Measurements from ENCODE around the gene LMLN. TPM values are rescaled to one million over a fixed set of nuclear protein-coding genes. Genes with fewer than 3 reads are reported as not detected.
"Not testable (repeated sequence)": the region's sequence is repeated elsewhere in the genome, so short reads cannot be mapped to it uniquely, and the experiment has no call there.

Gene LMLN
- total RNA-seq, 1 donor from 2014 or later = 13.5 TPM

GRCh38 chr3:198021320-198021719, 61.3 kb downstream of the LMLN start:
- no peak for FAIRE-seq
- DNase-seq (ENCODE audit: low spot score in 2 of 2) = no peak

GRCh38 chr3:198022604-198023003, 62.6 kb downstream of the LMLN start:
- DNase-seq (ENCODE audit: low spot score in 2 of 2) (no peak), FAIRE-seq (no peak)

DNA sequence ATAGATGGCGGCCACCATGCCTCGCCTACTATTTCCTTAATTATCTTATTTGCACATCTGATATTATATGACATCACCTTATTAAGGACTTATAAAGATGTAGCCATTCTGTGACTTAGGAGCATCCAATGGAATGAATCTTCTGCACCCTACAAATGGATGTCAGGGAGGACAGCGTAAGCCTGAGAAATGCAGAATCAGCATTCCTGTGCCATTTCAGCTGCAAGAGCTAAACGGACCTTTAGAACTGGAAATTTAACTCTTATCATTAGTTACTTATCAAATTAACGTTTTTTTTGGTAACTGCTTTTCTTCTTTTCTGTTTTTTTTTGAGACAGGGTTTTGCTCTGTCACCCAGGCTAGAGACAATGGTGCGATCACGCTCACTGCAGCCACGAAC, 65.6 kb downstream of the LMLN start:
- FAIRE-seq (no peak), DNase-seq (ENCODE audit: low spot score in 2 of 2) (no peak)

DNA sequence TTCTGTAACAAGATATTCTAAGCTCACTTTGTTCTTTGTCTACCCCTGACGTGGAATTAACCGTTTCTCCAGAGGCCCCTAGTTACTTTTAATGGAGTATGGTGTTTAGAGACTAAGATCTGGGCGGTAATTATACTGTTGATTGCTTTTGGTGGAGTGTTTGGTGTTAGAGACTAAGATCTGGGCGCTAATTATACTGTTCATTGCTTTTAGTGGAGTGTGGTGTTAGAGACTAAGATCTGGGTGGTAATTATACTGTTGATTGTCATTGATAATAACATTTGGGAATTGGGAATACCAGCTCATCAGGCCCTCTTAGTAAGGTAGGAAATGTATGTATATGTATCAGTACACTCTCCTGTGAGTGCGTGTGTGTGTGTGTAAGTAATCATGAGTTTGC, 66.6 kb downstream of the LMLN start:
- FAIRE-seq = no peak

DNA sequence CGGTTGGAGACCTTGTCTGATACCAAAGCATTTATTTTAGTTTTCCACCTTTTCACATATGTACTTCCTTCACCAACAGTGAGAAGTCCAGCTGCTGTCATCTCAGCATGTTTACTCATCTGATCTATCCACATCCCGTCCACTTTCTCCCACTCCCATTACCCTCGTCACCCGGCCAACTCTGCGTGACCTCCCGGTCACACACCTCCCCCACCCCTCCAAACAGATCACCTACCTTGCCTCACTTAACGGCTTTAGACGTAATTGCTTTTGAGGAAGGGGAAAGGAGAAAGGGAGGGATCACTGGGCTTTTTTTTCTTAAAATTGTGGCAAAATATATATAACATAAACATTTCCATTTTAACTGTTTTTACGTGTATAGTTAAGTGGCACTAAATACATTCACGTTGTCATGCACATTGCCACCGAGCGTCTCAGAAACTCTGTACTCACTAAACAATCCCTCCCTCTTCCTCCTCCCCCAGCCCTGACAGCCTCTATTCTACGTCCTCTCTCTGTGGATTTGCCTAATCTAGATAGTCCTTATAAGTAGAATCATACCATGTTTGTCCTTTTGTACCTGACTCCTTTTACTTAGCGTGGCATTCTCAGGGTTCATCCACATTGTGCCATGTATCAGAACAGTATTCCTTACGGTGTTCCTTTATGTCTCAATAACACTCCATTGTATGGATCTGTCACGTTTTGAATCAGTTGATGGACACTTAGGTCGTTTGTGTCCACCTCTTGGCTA, 67.2 kb downstream of the LMLN start:
- DNase-seq (ENCODE audit: low spot score in 2 of 2) (no peak), FAIRE-seq (no peak)

More for the DNA sequence above, 66.6 kb downstream of the LMLN start:
- no peak for DNase-seq (ENCODE audit: low spot score in 2 of 2)

- DNase-seq (ENCODE audit: low spot score in 2 of 2) = no peak
- FAIRE-seq = no peak
Measured at GRCh38 chr3:198027799-198028390, 67.9 kb downstream of the LMLN start.

DNA sequence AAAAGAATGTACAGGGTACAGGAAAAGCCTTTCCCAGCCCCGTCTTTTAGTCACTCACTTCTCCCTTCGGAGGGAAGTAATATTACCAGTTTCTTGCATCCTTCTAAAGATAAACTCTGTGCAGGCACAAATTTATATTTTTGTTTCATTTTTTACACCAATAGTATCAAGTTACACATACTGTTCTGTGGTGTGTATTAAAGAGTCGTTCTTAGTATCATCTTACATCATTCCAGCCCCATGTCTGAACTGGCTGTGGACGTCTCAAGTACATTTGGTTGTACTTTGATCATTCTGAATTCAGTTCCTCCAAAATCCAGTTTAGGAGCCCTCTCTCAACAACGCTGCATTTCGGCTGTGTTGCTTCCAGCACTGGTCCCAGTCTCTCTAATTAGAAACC, 68.7 kb downstream of the LMLN start:
- DNase-seq (ENCODE audit: low spot score in 2 of 2) (no peak), FAIRE-seq (no peak)

GRCh38 chr3:198030125-198030524, 70.1 kb downstream of the LMLN start:
- no peak for FAIRE-seq
- no peak for DNase-seq (ENCODE audit: low spot score in 2 of 2)

DNA sequence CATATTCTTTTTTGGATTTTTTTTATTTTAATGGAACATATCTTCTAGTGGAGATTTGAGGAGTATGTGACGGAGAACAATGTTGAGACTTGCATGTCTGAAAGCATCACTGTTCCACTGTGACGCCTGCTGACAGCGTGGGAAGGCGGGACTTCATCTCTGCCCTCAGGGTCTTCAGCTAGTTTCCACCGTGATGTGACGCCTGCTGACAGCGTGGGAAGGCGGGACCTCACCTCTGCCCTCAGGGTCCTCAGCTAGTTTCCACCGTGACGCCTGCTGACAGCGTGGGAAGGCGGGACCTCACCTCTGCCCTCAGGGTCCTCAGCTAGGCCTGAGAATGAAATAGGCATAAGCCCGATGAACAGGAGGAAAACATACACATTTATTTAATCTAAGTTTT, 70.7 kb downstream of the LMLN start:
- DNase-seq (ENCODE audit: low spot score in 2 of 2) = no peak
- no peak for FAIRE-seq

- no peak for DNase-seq (ENCODE audit: low spot score in 2 of 2)
- FAIRE-seq = no peak
Measured at GRCh38 chr3:198032039-198032936, 72.3 kb downstream of the LMLN start.

GRCh38 chr3:198043119-198043518, 83.1 kb downstream of the LMLN start:
- FAIRE-seq = no peak
- DNase-seq (ENCODE audit: low spot score in 2 of 2) = no peak

GRCh38 chr3:198046120-198046857, 86.3 kb downstream of the LMLN start:
- DNase-seq (ENCODE audit: low spot score in 2 of 2) (no peak), FAIRE-seq (no peak)

- DNase-seq (ENCODE audit: low spot score in 2 of 2) = no peak
- FAIRE-seq = no peak
Measured at GRCh38 chr3:198048445-198048844, 88.4 kb downstream of the LMLN start.

DNA sequence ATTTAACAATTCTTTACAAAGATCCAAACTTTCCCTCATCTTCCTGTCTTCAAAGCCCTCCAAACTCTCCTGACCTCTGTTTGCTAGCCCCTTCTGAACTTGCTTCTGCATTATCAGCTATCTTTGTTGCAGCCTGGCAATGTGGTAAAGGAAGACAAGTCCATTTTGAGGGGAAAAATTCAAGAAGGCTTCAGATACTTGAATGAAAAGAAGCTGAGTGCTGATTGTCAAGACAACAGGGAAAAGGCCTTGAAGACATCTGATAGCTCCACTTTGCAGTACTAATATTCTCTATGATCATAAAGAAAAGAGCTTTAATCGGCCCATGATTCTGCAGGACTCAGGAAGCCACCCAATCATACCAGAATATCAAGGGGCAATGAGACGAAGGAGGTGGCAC, 91.8 kb downstream of the LMLN start:
- FAIRE-seq = no peak
- no peak for DNase-seq (ENCODE audit: low spot score in 2 of 2)

DNA sequence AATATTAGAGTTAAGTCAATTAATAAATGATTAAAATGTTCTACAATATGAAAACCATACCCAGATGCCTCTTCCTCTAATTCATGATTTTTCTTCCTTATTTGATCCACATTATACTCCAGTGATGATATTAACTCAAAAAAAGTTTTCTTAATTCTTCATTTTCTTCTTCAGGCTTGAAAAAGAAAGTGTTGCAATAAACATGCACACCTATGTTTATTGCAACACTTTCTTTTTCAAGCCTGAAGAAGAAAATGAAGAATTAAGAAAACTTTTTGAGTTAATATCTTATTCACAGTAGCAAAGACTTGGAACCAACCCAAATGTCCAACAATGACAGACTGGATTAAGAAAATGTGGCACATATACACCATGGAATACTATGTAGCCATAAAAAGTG, 93.4 kb downstream of the LMLN start:
- FAIRE-seq; DNase-seq (ENCODE audit: low spot score in 2 of 2): not testable (repeated sequence)

DNA sequence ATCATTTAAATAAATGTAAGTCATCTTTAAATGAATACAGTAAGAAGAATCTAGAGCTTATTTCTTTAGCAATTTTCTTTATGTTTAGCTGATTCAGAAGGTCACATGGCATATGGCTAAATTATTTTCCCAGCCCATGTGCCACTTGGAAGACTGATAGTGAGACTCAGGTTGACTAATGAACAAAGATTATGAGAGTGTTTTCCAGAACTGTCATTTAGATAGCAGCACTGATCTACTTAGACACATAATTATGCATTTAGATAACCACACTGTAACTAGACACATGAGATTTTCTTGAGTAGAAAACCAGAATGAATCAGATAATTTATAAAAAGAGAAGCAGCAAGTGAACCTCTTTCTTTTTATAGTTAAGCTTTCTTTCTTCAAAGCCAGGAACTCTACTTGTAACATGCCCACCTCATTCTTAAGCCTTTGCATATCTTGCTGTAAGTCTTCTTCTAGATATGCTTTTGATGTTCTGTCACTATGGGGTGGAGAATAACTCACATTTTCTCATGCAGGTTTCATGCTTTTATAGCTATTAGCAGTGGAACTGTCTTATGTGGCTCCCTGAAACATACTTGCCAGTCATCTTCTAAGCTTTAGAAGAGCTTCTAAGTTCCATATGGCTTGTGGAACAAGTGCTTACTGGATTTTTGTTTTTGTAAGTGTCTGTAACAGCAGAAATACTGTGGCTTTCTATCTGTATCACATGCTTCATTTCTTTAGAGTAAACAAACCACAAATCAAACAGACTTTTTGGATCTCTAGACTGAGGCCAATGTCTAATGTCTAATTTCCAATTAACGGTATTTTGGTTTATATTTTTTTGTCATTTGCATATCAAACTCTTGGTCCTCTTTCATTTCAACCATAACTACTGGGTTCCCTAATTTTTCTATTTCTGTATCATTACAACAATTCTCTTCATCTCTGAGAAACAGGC, 101.4 kb downstream of the LMLN start:
- DNase-seq (ENCODE audit: low spot score in 2 of 2) (no peak), FAIRE-seq (no peak)

- DNase-seq (ENCODE audit: low spot score in 2 of 2) = no peak
- no peak for FAIRE-seq
Measured at GRCh38 chr3:198062068-198062465, 102.0 kb downstream of the LMLN start.

DNA sequence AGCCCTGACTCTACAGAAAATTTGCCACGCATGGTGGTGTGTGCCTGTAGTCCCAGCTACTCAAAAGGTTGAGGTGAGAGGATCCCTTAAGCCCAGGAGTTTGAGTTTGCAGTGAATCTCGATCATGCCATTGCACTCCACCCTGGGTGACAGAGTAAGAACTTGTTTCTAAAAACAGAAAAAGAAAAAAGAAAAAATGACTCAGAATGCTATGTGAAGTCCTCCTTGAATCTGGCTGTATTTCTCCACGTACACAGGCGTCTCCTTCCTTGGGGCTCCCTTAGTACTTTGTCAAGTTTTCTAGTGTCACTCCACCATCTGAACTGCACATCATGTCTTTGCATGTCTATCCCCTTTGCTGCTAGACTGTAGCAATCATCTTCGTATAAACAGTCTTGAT, 104.4 kb downstream of the LMLN start:
- no peak for FAIRE-seq
- no peak for DNase-seq (ENCODE audit: low spot score in 2 of 2)

DNA sequence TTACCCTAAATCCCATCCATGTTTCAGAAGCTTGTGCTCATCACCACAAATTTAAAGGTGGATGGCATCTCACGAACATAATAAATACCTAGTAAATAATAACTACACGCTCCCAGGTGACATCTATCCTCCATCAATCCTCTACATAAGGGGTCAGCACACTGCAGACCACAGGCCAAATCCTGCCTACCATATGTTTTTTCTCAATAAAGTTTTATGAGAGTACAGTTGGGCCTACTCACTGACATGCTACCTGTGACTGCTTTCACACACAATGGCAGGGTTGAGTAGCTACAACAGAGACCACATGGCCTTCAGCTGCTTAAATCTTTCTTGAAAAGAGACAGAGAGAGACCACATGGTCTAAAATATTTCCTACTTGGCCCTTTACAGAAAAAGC, 105.9 kb downstream of the LMLN start:
- FAIRE-seq = no peak
- no peak for DNase-seq (ENCODE audit: low spot score in 2 of 2)

- FAIRE-seq (no peak), DNase-seq (ENCODE audit: low spot score in 2 of 2) (no peak)
Measured at GRCh38 chr3:198067416-198067815, 107.4 kb downstream of the LMLN start.

Measured in frontal cortex (tissue), 4 donors.